Kasumi-1 (cell line): ENCODE data around the gene PLAU.
A peak's percentile ranks its signal among the peaks of the same experiment; 100 is the strongest.
"Not testable (repeated sequence)": the region's sequence is repeated elsewhere in the genome, so short reads cannot be mapped to it uniquely, and the experiment has no call there.

Source experiments
- DNase-seq, 2 experiments: peaks; one replicate each; lab custom pipeline; 2025; lab: John Stamatoyannopoulos, UW

PLAU gene

GRCh38 chr10:73898730-73899410 lies 12.1 kb upstream of the PLAU start:
- no peak for DNase-seq

DNA sequence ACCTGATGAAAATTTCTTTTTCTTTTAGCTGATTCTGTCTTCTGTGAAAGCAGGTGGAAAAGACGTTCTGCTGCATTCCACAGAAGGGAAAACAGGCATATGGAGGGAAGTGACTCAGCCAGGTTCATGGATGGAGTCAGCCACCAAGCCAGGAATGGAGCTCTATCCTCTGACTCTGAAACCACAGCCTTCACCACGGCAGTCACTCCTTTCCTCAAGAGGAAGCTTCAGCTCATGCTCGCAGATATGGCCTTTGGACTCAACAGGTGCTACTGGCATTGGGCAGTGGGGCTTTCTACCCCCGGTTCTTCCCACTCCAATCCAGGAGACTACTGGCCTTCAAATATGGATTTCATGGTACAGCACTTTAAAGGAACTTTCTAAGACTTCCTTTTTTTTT lies 11.5 kb upstream of the PLAU start:
- peak; percentile 71 to 77 for DNase-seq

DNA sequence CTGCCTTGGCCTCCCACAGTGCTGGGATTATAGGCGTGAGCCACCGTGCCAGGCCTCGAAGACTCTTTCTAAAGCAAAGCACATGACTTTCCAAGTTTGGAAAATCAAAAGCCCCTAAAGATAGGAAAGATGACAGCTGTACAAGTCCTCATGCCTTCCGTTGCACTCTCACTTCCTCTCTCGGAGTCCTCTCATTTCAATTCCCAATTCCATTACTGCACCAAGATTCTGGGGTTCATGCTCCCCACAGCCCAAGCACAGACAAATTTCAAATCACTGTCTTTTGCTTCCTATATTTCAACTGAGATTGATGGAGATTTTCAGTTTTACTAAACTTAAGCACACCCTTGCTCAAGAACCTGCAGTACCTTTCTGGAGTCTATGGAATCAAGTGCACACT lies 10.9 kb upstream of the PLAU start:
- DNase-seq = no peak

DNA sequence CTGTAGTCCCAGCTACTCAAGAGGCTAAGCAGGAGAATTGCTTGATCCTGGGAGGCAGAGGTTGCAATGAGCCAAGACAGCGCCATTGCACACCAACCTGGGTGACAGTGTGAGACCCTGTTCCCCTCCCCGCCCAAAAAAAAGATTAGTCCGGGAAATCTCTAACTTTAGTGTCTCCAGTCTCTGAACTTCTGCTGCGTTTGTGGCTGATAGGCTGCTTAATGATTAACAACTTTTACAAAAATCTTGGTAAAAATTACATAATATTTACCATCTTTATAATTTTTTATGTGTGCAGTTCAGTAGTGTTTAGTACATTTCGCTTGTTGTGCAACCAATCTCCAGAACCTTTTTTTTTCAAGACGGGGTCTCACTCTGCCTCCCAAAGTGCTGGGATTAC lies 9.7 kb upstream of the PLAU start:
- DNase-seq = no peak

GRCh38 chr10:73902351-73902750 lies 8.6 kb upstream of the PLAU start:
- DNase-seq = peak; percentile 61 to 72

GRCh38 chr10:73905256-73906020 lies 5.5 kb upstream of the PLAU start:
- peak; percentile 40 to 48 for DNase-seq

GRCh38 chr10:73906524-73907447 lies 4.1 kb upstream of the PLAU start:
- peak; percentile 96 for DNase-seq

DNA sequence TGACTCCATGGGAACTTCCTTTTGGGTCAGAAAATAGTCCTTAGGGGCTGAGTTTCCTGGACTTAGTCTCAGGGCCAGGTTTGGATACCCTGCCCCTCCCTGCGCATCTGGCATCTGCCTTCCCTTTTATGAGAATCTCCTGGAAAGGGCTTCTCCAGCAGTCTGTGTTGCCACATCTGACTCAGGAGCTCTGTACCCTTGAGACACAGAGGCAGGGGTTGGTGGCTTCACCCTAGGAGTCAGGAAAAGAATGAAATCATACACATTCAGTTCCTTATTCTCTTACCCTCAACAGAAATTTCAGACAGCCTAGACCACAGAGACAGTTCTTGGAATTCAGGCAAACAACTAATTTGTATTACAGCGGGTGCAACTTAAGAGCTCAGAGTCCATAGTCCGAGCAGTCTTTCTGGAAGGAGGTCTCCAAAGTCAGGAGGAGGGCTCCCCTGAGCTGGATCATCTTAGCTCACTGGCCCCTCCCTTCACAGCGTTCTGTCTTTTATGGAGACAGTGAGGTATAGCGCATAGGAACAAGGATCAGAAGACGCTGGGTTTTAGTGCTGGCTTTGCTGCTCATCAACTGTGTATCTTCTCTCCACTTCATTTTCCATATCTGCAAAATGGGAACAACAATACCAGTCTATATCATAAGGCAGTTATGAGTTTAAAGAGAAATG lies 3.0 kb upstream of the PLAU start:
- DNase-seq = peak; percentile 96 to 97

DNA sequence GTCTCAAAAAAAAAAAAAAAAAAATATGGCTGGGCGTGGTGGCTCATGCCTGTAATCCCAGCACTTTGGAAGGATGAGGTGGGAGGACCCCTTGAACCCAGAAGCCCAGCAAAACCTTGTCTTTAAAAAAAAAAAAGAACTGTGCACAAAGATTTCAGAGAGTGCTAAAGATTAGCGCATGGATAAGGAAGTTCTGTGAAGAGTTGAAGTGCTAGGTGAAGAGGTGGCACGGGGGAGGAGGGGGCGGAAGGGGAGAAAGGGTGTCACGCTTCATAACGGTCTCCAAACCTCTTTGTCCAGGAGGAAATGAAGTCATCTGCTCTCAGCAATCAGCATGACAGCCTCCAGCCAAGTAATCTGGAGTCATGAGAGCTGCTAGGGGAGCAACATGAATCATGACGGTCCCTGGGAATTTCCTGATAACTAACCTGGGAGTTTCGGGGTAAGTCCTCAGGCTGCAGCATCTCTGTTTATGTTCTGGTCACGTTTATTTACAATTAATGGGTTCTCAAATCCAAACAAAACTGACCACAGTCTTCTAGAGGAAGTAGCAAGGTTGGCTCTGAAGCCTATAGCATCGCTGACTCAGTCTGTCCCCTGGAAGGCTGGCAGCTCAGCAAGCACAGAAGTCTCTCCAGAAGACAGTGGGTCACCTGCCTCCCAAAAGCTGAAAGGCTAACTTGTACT lies 1.9 kb upstream of the PLAU start:
- peak; percentile 95 to 96 for DNase-seq

GRCh38 chr10:73909540-73910115 lies 1.3 kb upstream of the PLAU start:
- DNase-seq = no peak

DNA sequence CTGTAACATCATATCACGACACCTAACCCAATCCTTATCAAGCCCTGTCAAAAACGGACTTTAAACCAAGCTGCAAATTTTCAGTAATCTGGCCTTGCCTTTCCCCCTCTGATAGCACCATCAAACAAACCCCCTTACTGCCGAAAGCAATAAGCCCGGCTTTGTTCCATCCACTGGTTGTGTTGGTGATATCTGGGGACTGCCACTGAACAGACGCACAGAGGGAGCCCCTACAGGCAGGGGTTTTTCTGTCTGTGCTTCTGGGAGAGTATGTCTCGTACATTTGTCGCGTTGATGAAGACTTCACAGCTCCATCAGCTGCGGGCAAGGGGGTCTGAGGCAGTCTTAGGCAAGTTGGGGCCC lies 550 bp upstream of the PLAU start:
- DNase-seq = peak; percentile 82 to 86

DNA sequence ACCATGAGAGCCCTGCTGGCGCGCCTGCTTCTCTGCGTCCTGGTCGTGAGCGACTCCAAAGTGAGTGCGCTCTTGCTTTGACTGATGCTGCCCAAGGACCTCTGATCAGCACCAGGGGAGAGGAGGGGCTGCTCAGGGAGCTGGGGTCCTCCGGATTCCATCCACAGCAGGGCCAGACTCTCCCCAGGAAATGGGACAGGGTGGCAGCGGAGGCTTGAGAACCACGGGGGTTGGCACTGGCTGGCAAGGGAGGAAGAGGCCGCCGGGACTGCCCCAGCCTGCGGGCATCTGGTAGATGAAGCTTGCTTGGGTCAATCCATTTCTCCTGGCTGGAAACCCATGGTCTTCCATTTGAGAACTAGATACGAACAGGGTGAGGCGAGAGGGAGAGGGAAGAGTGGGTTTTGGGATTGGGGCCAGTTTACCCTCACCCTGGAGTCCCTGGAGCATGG lies 647 bp downstream of the PLAU start:
- DNase-seq = no peak

GRCh38 chr10:73914036-73914435 lies 3.1 kb downstream of the PLAU start:
- DNase-seq = no peak

DNA sequence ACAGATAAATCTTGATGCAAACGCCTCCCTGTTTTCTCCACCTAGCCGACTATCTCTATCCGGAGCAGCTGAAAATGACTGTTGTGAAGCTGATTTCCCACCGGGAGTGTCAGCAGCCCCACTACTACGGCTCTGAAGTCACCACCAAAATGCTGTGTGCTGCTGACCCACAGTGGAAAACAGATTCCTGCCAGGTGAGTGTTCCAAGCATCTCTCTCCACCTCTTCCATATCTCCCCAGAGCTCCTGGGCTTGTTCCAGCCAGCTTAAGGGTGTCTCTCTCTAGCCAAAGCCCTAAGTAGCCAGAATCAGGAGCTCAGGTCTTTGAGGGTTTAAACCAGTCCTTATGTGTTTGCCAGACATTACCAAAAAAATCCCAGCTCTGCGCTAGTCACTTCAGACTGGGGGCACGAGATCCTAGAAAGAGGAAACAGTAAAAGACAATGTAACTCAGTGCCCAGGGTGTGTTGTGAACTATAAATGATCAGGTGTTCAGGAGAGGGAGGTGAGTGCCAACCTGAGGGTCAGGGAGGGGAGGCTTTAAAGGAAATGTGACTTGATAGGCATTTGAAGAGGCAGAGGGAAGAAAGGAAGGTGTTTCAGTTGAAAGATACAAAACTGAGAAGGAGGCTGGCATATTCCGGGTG lies 4.4 kb downstream of the PLAU start:
- DNase-seq = no peak

DNA sequence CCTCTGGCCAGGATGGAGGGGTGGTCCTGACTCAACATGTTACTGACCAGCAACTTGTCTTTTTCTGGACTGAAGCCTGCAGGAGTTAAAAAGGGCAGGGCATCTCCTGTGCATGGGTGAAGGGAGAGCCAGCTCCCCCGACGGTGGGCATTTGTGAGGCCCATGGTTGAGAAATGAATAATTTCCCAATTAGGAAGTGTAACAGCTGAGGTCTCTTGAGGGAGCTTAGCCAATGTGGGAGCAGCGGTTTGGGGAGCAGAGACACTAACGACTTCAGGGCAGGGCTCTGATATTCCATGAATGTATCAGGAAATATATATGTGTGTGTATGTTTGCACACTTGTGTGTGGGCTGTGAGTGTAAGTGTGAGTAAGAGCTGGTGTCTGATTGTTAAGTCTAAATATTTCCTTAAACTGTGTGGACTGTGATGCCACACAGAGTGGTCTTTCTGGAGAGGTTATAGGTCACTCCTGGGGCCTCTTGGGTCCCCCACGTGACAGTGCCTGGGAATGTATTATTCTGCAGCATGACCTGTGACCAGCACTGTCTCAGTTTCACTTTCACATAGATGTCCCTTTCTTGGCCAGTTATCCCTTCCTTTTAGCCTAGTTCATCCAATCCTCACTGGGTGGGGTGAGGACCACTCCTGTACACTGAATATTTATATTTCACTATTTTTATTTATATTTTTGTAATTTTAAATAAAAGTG lies 6.0 kb downstream of the PLAU start:
- DNase-seq = no peak

DNA sequence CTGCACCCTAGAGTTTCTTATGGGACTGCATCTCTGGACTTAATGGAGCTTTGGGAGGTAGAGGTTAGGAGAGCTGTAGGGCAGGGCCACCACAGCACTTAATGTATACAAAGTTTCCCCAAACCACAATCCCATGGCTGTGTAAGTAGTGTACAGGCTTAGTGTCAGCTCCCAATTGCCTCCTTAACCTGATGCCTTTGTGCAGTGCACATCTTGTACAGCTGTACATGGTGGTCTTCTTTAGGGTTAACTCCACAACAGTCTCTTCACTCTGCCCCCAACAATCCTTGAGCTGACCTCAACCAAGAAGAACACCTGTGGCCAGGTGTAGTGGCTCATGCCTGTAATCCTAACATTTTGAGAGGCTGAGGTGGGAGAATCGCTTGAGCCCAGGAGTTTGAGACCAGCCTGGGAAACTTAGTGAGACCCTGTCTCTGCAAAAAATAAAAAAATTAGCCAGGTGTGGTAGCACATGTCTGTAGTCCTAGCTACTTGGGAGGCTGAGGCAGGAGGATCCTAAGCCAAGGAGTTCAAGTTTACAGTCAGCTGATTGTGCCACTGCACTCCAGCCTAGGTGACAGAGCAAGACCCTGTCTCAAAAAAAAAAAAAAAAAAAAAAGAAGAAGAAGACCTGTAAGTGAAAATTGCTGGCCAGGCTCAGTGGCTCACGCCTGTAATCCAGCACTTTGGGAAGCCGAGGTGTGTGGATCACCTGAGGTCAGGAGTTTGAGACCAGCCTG lies 6.8 kb downstream of the PLAU start:
- no peak for DNase-seq

DNA sequence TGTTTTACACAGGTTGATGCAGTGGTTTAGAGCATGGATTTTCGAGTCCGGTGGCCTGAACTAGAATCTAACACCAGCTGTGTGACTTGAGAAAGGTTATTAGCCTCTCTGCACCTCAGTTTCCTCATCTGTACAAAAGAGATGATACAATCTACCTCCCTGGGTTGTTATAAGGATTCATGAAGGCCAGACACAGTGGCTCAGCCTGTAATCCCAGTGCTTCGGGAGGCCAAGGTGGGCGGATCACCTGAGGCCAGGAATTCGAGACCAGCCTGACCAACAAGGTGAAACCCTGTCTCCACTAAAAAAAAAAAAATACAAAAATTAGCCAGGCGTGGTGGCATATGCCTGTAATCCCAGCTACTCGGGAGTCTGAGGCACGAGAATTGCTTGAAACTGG lies 8.5 kb downstream of the PLAU start:
- not testable (repeated sequence) for DNase-seq

GRCh38 chr10:73920089-73920488 lies 9.2 kb downstream of the PLAU start:
- DNase-seq = peak; percentile 96
